Duodenal mucosa (tissue), 2 donors: ENCODE data around the gene TGFBR1.

Experiments
- H3K27ac ChIP-seq: one replicate; pipeline ENCODE4 v1.7.0; 2013; ENCODE audit warnings: low read depth, low read length
- H3K27me3 ChIP-seq, 2 donors: one replicate each; pipeline ENCODE4 v1.7.0; 2013; ENCODE audit warnings: low read length in 2 of 2, control low read depth in 1 of 2; ENCODE audit not compliant: insufficient read depth in 2 of 2, control insufficient read depth in 1 of 2
- H3K36me3 ChIP-seq, 2 donors: one replicate each; pipeline ENCODE4 v1.7.0; 2013; ENCODE audit warnings: low read length in 2 of 2, control low read depth in 1 of 2; ENCODE audit not compliant: insufficient read depth in 2 of 2, control insufficient read depth in 1 of 2
- H3K4me1 ChIP-seq, 2 donors: one replicate each; pipeline ENCODE4 v1.7.0; 2013; ENCODE audit warnings: low read length in 2 of 2, control low read depth in 1 of 2; ENCODE audit not compliant: insufficient read depth in 2 of 2, control insufficient read depth in 1 of 2
- H3K4me3 ChIP-seq, 2 donors: one replicate each; pipeline ENCODE4 v1.7.0; 2013; ENCODE audit warnings: low read length in 2 of 2, low read depth in 1 of 2
- H3K9ac ChIP-seq, 2 donors: one replicate each; pipeline ENCODE4 v1.7.0; 2013; ENCODE audit warnings: low read length in 2 of 2, low read depth in 1 of 2
- H3K9me3 ChIP-seq, 2 donors: one replicate each; pipeline ENCODE4 v1.7.0; 2013; ENCODE audit warnings: low read length in 2 of 2, control low read depth in 1 of 2; ENCODE audit not compliant: control insufficient read depth in 1 of 2

Gene TGFBR1

DNA sequence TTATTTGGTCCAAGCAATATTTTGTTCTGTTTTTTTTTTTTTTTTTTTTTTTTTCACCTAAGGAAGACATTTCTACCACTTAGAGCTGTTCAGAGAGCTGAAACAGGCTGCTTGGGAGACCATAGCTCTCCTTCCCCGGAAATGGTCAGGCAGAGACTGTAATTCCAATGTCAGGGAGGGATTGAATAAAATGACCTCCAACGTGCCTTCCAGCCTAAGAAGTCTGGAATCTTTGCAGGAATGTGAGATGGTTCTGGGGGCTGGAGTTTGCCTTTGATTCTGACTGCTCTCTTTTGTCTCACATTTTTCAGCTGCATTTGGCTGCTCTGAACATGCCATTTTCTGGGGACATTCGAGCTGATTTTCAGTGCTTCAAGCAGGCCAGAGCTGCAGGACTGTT, 38.3 kb upstream of the TGFBR1 start:
- Histone ChIP-seq H3K4me1 (peaks cover 0 to 8% of the 10 kb centered on the region in 2 donors), H3K27ac (no peak overlapping the region), H3K27me3 (no peaks in the 10 kb centered on the region), H3K9ac (no peak overlapping the region), H3K4me3 (no peak overlapping the region), H3K36me3 (no peaks in the 10 kb centered on the region), H3K9me3 (no peaks in the 10 kb centered on the region)

DNA sequence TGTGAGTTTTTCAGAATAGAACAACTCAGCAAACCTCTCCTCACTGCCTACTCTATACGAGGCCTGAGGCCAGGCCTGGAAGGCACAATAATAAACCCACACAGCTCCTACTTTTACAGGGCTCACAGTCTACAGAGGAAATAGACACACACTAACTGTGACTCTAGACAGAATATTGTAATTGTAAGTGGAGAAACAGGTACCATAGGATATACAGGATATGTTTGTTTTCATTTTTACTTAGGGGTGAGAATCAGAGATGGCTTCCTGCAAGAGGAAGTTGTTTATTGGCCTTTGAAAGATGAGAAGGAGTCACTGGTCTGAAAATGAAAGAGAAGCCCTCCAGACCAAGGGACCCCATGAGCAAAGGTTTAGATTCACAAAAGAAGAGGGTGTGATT, 35.8 kb upstream of the TGFBR1 start:
- Histone ChIP-seq H3K9me3 (no peaks in the 10 kb centered on the region), H3K27ac (no peak overlapping the region), H3K27me3 (no peaks in the 10 kb centered on the region), H3K36me3 (no peaks in the 10 kb centered on the region), H3K9ac (no peak overlapping the region), H3K4me3 (no peak overlapping the region), H3K4me1 (no peaks in the 10 kb centered on the region)

DNA sequence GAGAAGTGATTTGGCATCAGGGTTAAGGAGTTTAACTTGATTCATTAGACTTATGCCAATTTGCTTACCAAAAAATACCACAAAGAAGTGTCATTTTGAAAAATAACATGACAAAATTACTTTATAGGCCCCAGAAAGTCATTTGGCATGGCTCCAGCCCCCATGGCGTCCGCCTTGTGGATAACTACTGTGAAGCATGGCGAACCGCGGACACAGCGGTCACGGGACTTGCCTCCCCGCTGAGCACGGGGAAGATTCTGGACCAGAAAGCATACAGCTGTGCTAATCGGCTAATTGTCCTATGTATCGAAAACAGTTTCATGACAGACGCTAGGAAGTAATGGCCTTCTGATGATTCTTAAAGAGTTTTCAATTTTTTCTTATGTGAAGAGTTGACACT, 35.4 kb upstream of the TGFBR1 start:
- Histone ChIP-seq H3K9ac (no peak overlapping the region), H3K4me1 (no peaks in the 10 kb centered on the region), H3K36me3 (no peaks in the 10 kb centered on the region), H3K4me3 (no peak overlapping the region), H3K9me3 (no peaks in the 10 kb centered on the region), H3K27ac (no peak overlapping the region), H3K27me3 (no peaks in the 10 kb centered on the region)

DNA sequence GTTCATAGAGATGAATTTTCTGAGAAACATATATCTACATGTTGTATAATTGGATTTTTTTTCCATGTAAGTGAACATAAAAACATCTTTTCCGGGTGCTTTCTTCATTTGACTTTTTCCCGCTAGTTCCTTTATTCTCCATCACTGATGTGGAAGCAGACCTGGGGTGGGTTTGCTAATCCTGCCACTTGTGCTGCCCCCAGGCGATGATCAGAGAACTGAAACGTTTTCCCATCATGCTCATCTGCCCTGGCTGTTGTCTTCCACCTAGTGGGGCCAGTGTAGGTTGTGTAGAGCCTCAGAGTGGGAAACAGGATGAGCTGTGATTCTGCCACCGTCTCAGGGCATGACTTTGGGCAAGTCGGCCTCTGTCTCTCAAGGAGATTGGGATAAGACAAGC, 34.2 kb upstream of the TGFBR1 start:
- no peak overlapping the region for H3K4me3 ChIP-seq
- H3K27ac ChIP-seq, result no peak overlapping the region
- H3K9me3 ChIP-seq, result no peaks in the 10 kb centered on the region
- no peak overlapping the region for H3K9ac ChIP-seq
- H3K36me3 ChIP-seq, result no peaks in the 10 kb centered on the region
- no peaks in the 10 kb centered on the region for H3K27me3 ChIP-seq
- H3K4me1 ChIP-seq, result no peaks in the 10 kb centered on the region

DNA sequence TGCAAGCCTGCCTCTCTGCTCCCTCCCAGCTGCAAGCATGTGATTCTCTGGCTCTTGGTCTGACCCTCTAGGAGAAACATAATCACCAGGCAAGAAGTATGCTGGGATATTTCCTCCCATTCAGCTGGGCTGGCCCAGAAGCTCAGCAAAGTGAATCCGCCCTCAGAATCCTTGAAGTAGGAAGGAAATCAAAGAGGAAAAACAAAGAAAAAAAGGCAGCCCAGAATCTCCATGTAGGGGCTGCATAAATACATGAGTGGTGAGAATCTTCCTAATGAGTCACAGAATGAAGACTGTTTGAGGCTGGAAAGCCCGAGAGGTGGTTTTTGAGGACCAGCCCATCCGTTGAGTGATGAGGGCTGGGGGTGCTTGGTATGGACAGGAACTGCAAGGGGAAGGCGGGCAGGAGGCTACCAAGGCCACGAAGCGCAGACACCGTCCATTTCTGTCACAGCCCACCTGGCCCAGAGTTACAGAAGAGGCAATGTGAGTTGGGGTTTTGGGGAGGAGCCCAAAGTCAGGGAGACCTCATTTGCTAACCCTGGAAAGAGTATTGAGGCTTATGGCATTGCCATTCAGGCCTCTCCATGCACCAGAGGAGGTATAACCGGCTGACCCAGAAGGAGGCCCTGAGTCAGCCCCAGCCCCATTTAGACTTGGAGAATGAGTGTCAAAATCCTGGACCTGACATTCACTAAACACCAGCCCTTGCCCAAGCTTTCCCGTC, 33.4 kb upstream of the TGFBR1 start:
- Histone ChIP-seq H3K36me3 (no peaks in the 10 kb centered on the region), H3K9ac (no peak overlapping the region), H3K27me3 (no peaks in the 10 kb centered on the region), H3K9me3 (no peaks in the 10 kb centered on the region), H3K4me3 (no peak overlapping the region), H3K4me1 (peaks cover 0 to 3% of the 10 kb centered on the region in 2 donors), H3K27ac (no peak overlapping the region)

DNA sequence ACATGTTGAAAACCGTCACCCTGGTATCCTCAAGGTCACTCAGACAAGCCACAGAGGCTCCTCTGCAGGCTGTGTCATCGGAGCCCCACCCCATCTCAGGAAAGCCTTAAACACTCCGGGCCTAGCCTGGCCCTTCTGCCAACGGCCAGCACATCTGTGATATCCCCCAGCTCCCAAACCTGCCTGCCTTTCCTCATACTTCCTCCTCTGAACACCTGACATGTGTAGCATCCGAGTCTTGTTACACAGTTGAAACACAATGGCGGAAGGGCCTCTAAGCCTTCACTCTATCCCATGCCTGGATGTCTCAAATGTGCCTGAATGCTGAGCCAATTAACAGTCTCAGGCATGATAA, 32.9 kb upstream of the TGFBR1 start:
- Histone ChIP-seq H3K9me3 (no peaks in the 10 kb centered on the region), H3K27ac (no peak overlapping the region), H3K4me1 (peaks cover 0 to 3% of the 10 kb centered on the region in 2 donors), H3K27me3 (no peaks in the 10 kb centered on the region), H3K4me3 (no peak overlapping the region), H3K9ac (no peak overlapping the region), H3K36me3 (no peaks in the 10 kb centered on the region)

DNA sequence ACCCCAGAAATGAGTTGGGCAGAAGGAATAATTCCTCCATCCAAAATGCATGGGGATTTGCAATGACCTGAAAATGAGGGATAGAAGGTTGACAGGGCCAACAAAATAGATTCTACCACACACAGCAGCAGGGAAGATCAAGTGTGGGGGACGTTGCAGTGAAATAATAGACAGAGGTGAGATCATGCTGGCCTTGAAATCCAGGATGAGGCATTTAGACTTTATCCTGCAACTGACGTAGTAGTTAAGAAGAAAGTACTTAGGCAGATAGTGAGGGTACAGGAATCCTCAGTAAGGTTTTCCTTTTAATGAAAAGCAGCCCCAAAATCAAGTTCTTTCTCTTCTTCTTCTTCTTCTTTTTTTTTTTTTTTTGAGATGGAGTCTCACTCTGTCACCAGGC, 31.6 kb upstream of the TGFBR1 start:
- H3K36me3 ChIP-seq, result no peaks in the 10 kb centered on the region
- H3K27me3 ChIP-seq, result no peaks in the 10 kb centered on the region
- H3K27ac ChIP-seq, result no peak overlapping the region
- H3K9me3 ChIP-seq, result no peaks in the 10 kb centered on the region
- no peak overlapping the region for H3K4me3 ChIP-seq
- peaks cover 0 to 3% of the 10 kb centered on the region in 2 donors for H3K4me1 ChIP-seq
- H3K9ac ChIP-seq, result no peak overlapping the region

DNA sequence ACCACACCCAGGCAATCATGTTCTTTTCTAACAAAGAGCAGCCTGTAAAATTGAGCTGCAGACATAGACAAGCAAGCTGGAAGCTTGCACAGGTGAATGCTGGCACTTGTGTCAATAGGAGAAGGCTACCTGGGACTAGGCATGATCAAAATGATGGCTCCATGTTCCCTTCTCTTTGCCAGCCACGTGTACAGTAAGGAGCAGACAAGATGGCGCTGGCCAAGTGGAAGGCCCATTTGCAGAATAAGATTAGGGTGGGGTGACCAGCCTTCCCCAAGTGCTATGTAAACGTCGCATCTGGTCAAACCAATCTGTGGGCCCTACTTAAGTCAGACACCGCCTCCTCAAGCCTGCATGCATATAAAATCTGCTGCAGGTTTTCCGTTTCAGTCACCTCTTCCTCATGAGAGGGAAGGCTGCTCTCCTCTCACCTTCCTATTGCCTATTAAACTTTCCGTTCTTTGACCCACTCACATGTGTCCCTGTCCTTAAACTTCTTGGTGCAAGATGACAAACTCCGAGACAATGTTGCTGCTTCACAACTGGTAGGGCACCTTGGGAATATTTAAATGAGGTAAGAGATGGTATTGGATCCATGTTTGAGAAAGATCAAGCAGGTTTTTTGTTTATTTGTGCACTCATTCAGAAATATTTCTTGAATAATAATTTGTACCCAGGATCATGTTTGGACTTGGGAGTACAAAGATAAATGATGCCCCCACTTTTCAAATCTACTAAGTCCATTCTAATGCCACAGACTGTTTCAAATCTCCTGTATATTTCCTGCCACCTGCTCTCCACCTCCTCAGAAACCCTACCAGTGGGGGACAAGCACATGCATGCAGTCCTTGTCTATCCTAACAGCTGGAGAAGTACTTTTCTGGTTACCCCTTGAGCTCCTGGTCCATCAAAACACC, 30.7 kb upstream of the TGFBR1 start:
- no peaks in the 10 kb centered on the region for H3K36me3 ChIP-seq
- no peak overlapping the region for H3K4me3 ChIP-seq
- H3K9me3 ChIP-seq, result no peaks in the 10 kb centered on the region
- no peak overlapping the region for H3K27ac ChIP-seq
- peaks cover 0 to 3% of the 10 kb centered on the region in 2 donors for H3K4me1 ChIP-seq
- H3K9ac ChIP-seq, result no peak overlapping the region
- H3K27me3 ChIP-seq, result no peaks in the 10 kb centered on the region

DNA sequence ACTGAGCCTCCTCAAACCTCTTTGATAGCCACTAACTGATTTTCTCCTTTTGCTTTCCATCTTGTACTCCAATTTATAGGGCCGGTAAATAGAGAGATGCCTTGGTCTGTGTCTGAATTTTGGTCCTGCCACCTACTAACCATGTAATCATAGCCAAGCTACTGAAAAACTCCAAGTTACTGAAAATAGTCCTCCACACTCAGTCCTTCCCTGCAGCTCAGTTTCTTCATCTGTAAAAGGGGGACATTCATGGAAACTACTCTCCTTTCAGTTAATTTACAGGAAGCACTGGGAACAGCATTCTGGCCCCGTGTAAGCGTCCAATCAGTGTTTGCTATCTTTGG, 30.0 kb upstream of the TGFBR1 start:
- H3K4me1 ChIP-seq, result peaks cover 0 to 3% of the 10 kb centered on the region in 2 donors
- H3K9ac ChIP-seq, result no peak overlapping the region
- no peak overlapping the region for H3K4me3 ChIP-seq
- no peaks in the 10 kb centered on the region for H3K9me3 ChIP-seq
- no peaks in the 10 kb centered on the region for H3K27me3 ChIP-seq
- no peak overlapping the region for H3K27ac ChIP-seq
- no peaks in the 10 kb centered on the region for H3K36me3 ChIP-seq

DNA sequence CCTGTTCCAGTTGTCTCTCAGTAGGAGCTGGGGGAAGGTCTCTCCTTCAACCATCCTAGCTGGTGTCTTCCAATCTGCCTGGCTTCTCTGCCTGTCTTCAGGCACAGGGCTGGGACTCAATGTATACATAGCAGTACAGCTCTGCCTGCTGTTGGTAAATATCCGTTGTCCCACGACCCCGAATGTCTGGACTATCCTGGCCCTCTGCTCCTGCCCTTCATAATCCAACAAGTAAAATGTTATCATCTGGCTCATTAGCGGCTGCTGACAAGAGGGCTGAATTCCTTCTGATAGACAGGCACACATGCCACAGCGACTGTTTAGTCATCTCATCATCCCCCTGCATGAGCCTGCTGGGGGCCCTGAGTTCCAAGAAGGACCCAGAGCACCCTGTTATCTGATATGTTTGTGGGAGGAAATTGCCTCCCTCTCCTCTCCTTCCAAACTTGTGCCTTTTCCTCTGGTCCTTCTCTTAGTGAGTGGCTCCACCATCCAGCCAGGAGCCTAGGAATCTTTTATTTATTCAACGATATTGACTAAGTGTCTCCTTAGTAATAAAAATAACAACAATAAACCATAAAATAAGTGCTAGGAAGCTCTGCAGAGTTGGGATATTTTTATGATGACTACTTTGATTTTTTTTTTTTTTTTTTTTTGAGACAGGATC, 29.5 kb upstream of the TGFBR1 start:
- peaks cover 0 to 3% of the 10 kb centered on the region in 2 donors for H3K4me1 ChIP-seq
- H3K4me3 ChIP-seq, result no peak overlapping the region
- no peak overlapping the region for H3K9ac ChIP-seq
- no peaks in the 10 kb centered on the region for H3K27me3 ChIP-seq
- H3K27ac ChIP-seq, result no peak overlapping the region
- no peaks in the 10 kb centered on the region for H3K9me3 ChIP-seq
- H3K36me3 ChIP-seq, result no peaks in the 10 kb centered on the region
